GM06990 (cell line): ENCODE results near the gene KIR2DL3.
"Not testable (repeated sequence)": the region's sequence is repeated elsewhere in the genome, so short reads cannot be mapped to it uniquely, and the experiment has no call there.

Experiments
- DNase-seq: peaks from one replicate; pipeline ENCODE4 v3.0.0-alpha.2; 2011; ENCODE audit not compliant: insufficient read length; ENCODE audit errors: extremely low read depth
- H3K27me3 ChIP-seq: replicated peaks from 2 replicates; pipeline ENCODE4 v1.6.0; 2011; ENCODE audit warnings: low read length; ENCODE audit not compliant: control insufficient read depth, insufficient read depth
- H3K36me3 ChIP-seq: 2 replicates; pipeline ENCODE4 v1.5.1; 2011; ENCODE audit warnings: low read length; ENCODE audit not compliant: control insufficient read depth, insufficient read depth
- H3K4me3 ChIP-seq: replicated peaks from 2 replicates; pipeline ENCODE4 v1.5.1; 2011; ENCODE audit warnings: low read depth, mild to moderate bottlenecking, control low read depth, low read length
- TF ChIP-seq, protein P1 (sequence below): IDR thresholded peaks from 2 replicates; pipeline ENCODE4 v1.5.1; 2011; ENCODE audit warnings: low read length, control low read depth, mild to moderate bottlenecking, inconsistent platforms; ENCODE audit not compliant: insufficient read depth, poor library complexity, severe bottlenecking

KIR2DL3 gene

DNA sequence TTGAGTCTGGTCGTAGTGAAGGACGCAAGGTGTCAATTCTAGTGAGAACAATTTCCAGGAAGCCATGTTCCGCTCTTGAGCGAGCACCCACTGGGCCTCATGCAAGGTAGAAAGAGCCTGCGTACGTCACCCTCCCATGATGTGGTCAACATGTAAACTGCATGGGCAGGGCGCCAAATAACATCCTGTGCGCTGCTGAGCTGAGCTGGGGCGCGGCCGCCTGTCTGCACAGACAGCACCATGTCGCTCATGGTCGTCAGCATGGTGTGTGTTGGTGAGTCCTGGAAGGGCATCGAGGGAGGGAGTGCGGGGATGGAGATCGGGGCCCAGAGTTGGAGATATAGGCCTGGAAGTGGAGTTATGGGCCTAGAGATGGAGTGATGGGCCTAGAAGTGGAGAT lies at the start of gene KIR2DL3:
Gene KIR2DL3, plus strand, starts transcription at position 208 of the 400 bp plus-strand sequence. Its CDS starts 33 bp downstream, at position 241.
- DNase-seq, H3K4me3 ChIP-seq, H3K27me3 ChIP-seq, H3K36me3 ChIP-seq: not testable (repeated sequence)

DNA sequence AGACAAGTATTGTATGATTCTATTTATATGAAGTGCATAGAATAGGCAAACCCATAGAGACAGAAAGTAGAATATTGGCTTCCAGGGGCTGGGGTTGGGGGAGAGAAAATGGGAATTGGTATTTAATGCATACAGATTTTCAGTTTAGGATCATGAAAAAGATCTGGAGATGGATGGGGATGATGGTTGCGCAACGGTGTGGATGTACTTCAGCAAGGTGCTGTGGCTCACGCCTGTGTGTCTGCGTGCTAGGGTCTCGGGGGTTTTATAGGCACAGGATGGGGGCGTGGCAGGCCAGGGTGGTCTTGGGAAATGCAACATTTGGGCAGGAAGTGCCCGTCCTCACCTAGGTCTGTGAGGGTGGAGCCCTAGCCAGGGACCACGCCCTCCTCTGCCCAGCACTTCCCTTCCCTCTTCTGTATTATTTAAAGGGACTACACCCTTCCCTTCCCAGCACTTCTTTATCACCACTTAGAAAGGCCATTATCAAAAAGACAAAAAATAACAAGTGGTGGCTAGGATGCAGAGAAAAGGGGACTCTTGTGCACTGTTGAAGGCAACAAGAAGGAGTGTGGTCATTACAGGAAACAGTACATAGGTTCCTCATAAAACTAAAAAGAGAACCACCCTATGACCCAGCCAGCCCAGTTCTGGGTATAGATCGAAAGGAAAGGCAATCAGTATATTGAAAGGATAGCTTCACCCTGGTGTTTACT lies 46.6 kb upstream of the KIR2DL3 start:
- Histone ChIP-seq H3K36me3 (no peaks in the 10 kb centered on the region), H3K27me3 (no peaks in the 10 kb centered on the region), H3K4me3 (no peak overlapping the region)
- TF ChIP-seq, protein P1, sequence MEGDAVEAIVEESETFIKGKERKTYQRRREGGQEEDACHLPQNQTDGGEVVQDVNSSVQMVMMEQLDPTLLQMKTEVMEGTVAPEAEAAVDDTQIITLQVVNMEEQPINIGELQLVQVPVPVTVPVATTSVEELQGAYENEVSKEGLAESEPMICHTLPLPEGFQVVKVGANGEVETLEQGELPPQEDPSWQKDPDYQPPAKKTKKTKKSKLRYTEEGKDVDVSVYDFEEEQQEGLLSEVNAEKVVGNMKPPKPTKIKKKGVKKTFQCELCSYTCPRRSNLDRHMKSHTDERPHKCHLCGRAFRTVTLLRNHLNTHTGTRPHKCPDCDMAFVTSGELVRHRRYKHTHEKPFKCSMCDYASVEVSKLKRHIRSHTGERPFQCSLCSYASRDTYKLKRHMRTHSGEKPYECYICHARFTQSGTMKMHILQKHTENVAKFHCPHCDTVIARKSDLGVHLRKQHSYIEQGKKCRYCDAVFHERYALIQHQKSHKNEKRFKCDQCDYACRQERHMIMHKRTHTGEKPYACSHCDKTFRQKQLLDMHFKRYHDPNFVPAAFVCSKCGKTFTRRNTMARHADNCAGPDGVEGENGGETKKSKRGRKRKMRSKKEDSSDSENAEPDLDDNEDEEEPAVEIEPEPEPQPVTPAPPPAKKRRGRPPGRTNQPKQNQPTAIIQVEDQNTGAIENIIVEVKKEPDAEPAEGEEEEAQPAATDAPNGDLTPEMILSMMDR: no peak
- no peak for DNase-seq

DNA sequence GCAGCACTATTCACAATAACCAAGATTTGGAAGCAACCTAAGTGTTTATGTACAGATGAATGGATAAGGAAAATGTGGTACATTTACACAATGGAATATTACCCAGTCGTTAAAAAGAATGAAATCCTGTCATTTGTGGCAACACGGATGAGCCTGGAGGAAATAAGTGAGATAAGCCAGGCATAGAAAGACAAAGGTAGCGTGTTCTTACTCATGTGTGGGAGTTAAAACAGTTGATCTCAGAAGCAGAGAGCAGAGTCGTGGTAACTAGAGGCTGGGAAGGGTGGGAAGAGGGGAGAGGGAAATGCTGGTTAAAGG lies 46.1 kb upstream of the KIR2DL3 start:
- no peak for DNase-seq
- no peak overlapping the region for H3K4me3 ChIP-seq
- TF ChIP-seq, protein P1: no peak
- no peaks in the 10 kb centered on the region for H3K36me3 ChIP-seq
- no peaks in the 10 kb centered on the region for H3K27me3 ChIP-seq

DNA sequence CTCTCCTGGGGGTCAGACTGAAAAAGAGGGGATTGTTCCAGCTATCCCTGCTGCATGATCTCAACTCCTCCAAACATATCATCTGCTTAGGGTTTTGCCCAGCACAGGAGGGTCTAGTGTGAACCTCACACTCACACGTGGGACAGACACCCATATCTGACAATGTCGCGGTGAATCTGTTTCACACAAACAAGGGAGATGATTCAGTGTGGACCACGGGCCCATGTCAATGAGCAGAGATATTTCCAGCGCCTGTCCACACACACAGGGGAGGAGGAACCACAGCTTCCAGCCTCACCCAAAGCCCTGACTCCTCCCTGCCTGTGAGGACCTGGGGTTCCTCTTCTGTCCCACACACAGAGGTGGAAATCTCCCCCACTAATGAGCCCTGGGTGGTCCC lies 43.7 kb upstream of the KIR2DL3 start:
- TF ChIP-seq, protein P1: no peak
- Histone ChIP-seq H3K4me3 (no peak overlapping the region), H3K27me3 (no peaks in the 10 kb centered on the region; the same call in 1 of the 2 replicates), H3K36me3 (no peaks in the 10 kb centered on the region)
- DNase-seq: no peak

DNA sequence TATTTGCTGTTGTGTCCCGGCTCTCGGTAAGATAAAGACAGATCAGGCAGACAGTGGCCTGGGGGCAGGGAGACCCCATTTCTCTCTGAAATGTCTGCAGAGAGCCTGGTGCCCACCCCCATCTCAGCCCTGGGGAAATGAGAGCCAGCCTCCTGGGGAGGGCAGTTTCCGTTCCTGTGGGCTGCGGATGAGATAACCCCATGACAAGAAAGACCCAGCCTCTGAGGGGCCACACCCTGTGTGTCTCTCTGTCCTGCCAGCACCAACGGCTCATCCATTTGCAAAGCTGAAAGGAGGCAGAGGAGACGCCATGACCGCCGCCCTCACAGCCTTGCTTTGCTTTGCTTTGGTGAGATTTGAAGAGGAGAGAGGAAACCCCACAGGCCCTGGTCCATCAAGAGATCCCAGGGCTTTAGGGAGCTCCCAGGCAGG lies 42.2 kb upstream of the KIR2DL3 start:
- TF ChIP-seq, protein P1: no peak
- no peak overlapping the region for H3K4me3 ChIP-seq

DNA sequence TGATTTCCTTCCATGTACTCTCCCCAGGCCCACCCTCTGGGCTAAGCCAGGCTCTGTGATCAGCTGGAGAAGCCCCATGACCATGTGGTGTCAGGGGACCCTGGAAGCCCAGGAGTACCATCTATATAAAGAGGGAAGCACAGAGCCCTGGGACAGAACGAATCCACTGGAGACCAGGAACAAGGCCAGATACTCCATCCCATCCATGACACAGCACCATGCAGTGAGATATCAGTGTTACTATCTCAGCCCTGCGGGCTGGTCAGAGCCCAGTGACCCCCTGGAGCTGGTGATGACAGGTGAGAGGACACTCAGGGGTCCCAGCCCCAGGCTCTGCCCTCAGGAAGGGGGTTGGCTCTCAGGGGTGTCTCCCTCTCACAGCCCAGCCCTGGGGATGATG lies 41.5 kb upstream of the KIR2DL3 start:
- Histone ChIP-seq H3K36me3 (no peaks in the 10 kb centered on the region), H3K27me3 (no peaks in the 10 kb centered on the region; the same call in 1 of the 2 replicates), H3K4me3 (no peak overlapping the region)
- TF ChIP-seq, protein P1: no peak
- DNase-seq: no peak

More for the DNA sequence above, 42.2 kb upstream of the KIR2DL3 start:
- H3K36me3 ChIP-seq: no peaks in the 10 kb centered on the region
- no peaks in the 10 kb centered on the region; the same call in 1 of the 2 replicates for H3K27me3 ChIP-seq
- no peak for DNase-seq

DNA sequence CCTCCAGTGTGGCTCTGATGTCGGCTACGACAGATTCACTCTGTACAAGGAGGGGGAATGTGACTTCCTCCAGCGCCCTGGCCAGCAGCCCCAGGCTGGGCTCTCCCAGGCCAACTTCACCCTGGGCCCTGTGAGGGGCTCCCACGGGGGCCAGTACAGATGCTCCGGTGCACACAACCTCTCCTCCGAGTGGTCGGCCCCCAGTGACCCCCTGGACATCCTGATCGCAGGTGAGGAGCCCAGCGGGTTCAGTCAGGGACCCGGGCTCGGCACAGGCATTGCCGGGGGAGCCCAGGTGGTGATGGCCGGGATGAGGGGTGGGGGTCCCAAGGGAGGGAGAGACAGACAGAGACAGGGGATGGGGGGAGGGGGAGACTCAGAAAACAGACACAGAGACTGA lies 40.6 kb upstream of the KIR2DL3 start:
- H3K36me3 ChIP-seq, DNase-seq, H3K27me3 ChIP-seq, H3K4me3 ChIP-seq: not testable (repeated sequence)
